Sigmoid colon (tissue), 7 donors: ENCODE measurements around the gene WFDC10B. TPM values are rescaled to one million over a fixed set of nuclear protein-coding genes. Genes with fewer than 3 reads are reported as not detected.

ENCODE experiments used
- DNase-seq: peaks from one replicate; pipeline ENCODE4 v3.0.0-alpha.2; 2019
- H3K27ac ChIP-seq, 4 donors: fragments of 200-600 bp; sonication (generic); one replicate each; pipeline ENCODE4 v1.5.1; 2016 to 2019; ENCODE audit warnings: mild to moderate bottlenecking in 1 of 4
- H3K27me3 ChIP-seq, 3 donors: fragments of 200-600 bp; sonication (generic); one replicate each; pipeline ENCODE4 v1.5.1; 2019; ENCODE audit warnings: mild to moderate bottlenecking in 1 of 3
- H3K36me3 ChIP-seq, 4 donors: fragments of 200-600 bp; sonication (generic); one replicate each; pipeline ENCODE4 v1.5.1; 2016 to 2019
- H3K4me1 ChIP-seq, 4 donors: fragments of 200-600 bp; sonication (generic); one replicate each; pipeline ENCODE4 v1.5.1; 2017 to 2019
- H3K4me3 ChIP-seq, 4 donors: fragments of 200-600 bp; sonication (generic); one replicate each; pipeline ENCODE4 v1.5.1; 2017 to 2019; ENCODE audit warnings: mild to moderate bottlenecking in 2 of 4, moderate library complexity in 1 of 4
- H3K9me3 ChIP-seq, 4 donors: fragments of 200-600 bp in 3 of 4; sonication (generic) in 3 of 4; one replicate each; pipeline versions ENCODE4 v1.5.1 to v1.6.1; 2013 to 2019
- CTCF ChIP-seq, 4 experiments: fragments of 450-650 bp in 3 of 4; fragments of 200-600 bp in 1 of 4; IDR thresholded peaks; one replicate each; pipeline ENCODE4 v1.5.1; 2016 to 2019; ENCODE audit warnings: antibody characterized with exemption in 4 of 4, mild to moderate bottlenecking in 3 of 4, moderate library complexity in 2 of 4
- EP300 ChIP-seq, 4 donors: sonication (generic); formaldehyde crosslinking; IDR thresholded peaks; one replicate each; pipeline ENCODE4 v1.6.1; 2017; ENCODE audit warnings: antibody characterized with exemption in 4 of 4
- POLR2A ChIP-seq, 2 donors: fragments of 450-650 bp; IDR thresholded peaks; one replicate each; pipeline ENCODE4 v1.6.1; 2016; ENCODE audit warnings: antibody characterized with exemption in 2 of 2, mild to moderate bottlenecking in 2 of 2, moderate library complexity in 2 of 2
- POLR2AphosphoS5 ChIP-seq, 4 donors: sonication (generic); formaldehyde crosslinking; IDR thresholded peaks; one replicate each; pipeline ENCODE4 v1.6.1; 2017; ENCODE audit warnings: antibody characterized with exemption in 4 of 4
- WGBS, 2 donors: extraction: QIAGEN DNeasy Blood & Tissue Kit; methylation state at CpG; one replicate each; pipeline ENCODE4 v1.1.7; 2013; 5-methylcytosine and 5-hydroxymethylcytosine counted together
- intact Hi-C: fragments of 100-400 bp; cut with DNase I; formaldehyde crosslinking; loops from one replicate; pipeline ENCODE4 v1.15.1; 2023
- polyA plus RNA-seq, 3 donors: library from polyadenylated mRNA; stranded (reverse); fragments of 200-250 nt; gene quantifications; one replicate each; pipeline ENCODE4 v1.2.3, GENCODE V29; 2013
- total RNA-seq, 4 donors: library from RNA; depleted of rRNA; stranded (reverse); fragments of >200 nt; gene quantifications; one replicate each; pipeline ENCODE4 v1.1.0, GENCODE V29; 2016
- donor health status: healthy with polysubstance abuse.
- donor health status: Bipolar disorder and iron deficiency.
- donor health status: healthy.

Gene WFDC10B
- total and polyA plus RNA-seq, 7 donors, result 0.52 TPM; not detected in 6

- Histone ChIP-seq H3K4me1 (no peaks in the 10 kb centered on the region), H3K4me3 (no peak overlapping the region), H3K27me3 (no peaks in the 10 kb centered on the region), H3K36me3 (no peaks in the 10 kb centered on the region), H3K9me3 (peaks cover 0 to 8% (median 4%) of the 10 kb centered on the region in 4 donors), H3K27ac (no peak overlapping the region)
- TF ChIP-seq POLR2AphosphoS5 (IDR thresholded peaks at IDR 0.05), result no peak
- TF ChIP-seq POLR2A (IDR thresholded peaks at IDR 0.05), result no peak
- no peak for TF ChIP-seq EP300 (IDR thresholded peaks at IDR 0.05)
- no peak for TF ChIP-seq CTCF (IDR thresholded peaks at IDR 0.05)
- WGBS, 2 donors, result 89 to 92% methylated on average over 23 of the region's 23 CpGs
- intact Hi-C loops, result no loop called here
- DNase-seq, result no peak
Measured at GRCh38 chr20:45735988-45736387, 31.2 kb upstream of the WFDC10B start.

- Histone ChIP-seq H3K9me3 (peaks cover 0 to 8% (median 4%) of the 10 kb centered on the region in 4 donors), H3K36me3 (no peaks in the 10 kb centered on the region), H3K27ac (no peak overlapping the region), H3K27me3 (no peaks in the 10 kb centered on the region), H3K4me1 (no peaks in the 10 kb centered on the region), H3K4me3 (no peak overlapping the region)
- intact Hi-C loops, result no loop called here
- DNase-seq, result no peak
- WGBS, 2 donors, result 80 to 88% methylated on average over 8 of the region's 8 CpGs
- TF ChIP-seq POLR2AphosphoS5 (IDR thresholded peaks at IDR 0.05), result no peak
- no peak for TF ChIP-seq POLR2A (IDR thresholded peaks at IDR 0.05)
- no peak for TF ChIP-seq EP300 (IDR thresholded peaks at IDR 0.05)
- TF ChIP-seq CTCF (IDR thresholded peaks at IDR 0.05), result no peak
Measured at GRCh38 chr20:45735552-45735951, 30.7 kb upstream of the WFDC10B start.

GRCh38 chr20:45732199-45732598 is 27.4 kb upstream of the WFDC10B start:
- no peak overlapping the region for H3K4me3 ChIP-seq
- H3K4me1 ChIP-seq, result no peaks in the 10 kb centered on the region
- peaks cover 0 to 8% (median 4%) of the 10 kb centered on the region in 4 donors for H3K9me3 ChIP-seq
- DNase-seq, result no peak
- H3K27me3 ChIP-seq, result no peaks in the 10 kb centered on the region
- H3K36me3 ChIP-seq, result no peaks in the 10 kb centered on the region
- TF ChIP-seq POLR2A (IDR thresholded peaks at IDR 0.05) (no peak), CTCF (IDR thresholded peaks at IDR 0.05) (no peak), EP300 (IDR thresholded peaks at IDR 0.05) (no peak), POLR2AphosphoS5 (IDR thresholded peaks at IDR 0.05) (no peak)
- no peak overlapping the region for H3K27ac ChIP-seq
- intact Hi-C loops, result no loop called here

- TF ChIP-seq CTCF (IDR thresholded peaks at IDR 0.05) (no peak), POLR2AphosphoS5 (IDR thresholded peaks at IDR 0.05) (no peak), POLR2A (IDR thresholded peaks at IDR 0.05) (no peak), EP300 (IDR thresholded peaks at IDR 0.05) (no peak)
- no peaks in the 10 kb centered on the region for H3K27me3 ChIP-seq
- H3K36me3 ChIP-seq, result no peaks in the 10 kb centered on the region
- WGBS, 2 donors, result 6 to 40% methylated on average over 2 of the region's 2 CpGs
- H3K4me3 ChIP-seq, result no peak overlapping the region
- DNase-seq, result no peak
- H3K9me3 ChIP-seq, result peaks cover 0 to 2% (median under 1%) of the 10 kb centered on the region in 4 donors
- no peaks in the 10 kb centered on the region for H3K4me1 ChIP-seq
- no peak overlapping the region for H3K27ac ChIP-seq
- intact Hi-C loops, result no loop called here
Measured at GRCh38 chr20:45727044-45727443, 22.2 kb upstream of the WFDC10B start.

- no peaks in the 10 kb centered on the region for H3K27me3 ChIP-seq
- H3K4me3 ChIP-seq, result no peak overlapping the region
- intact Hi-C loops, result no loop called here
- H3K9me3 ChIP-seq, result no peaks in the 10 kb centered on the region
- TF ChIP-seq POLR2A (IDR thresholded peaks at IDR 0.05) (no peak), CTCF (IDR thresholded peaks at IDR 0.05) (no peak), EP300 (IDR thresholded peaks at IDR 0.05) (no peak), POLR2AphosphoS5 (IDR thresholded peaks at IDR 0.05) (no peak)
- no peak for DNase-seq
- H3K4me1 ChIP-seq, result no peaks in the 10 kb centered on the region
- no peaks in the 10 kb centered on the region for H3K36me3 ChIP-seq
- H3K27ac ChIP-seq, result no peak overlapping the region
Measured at GRCh38 chr20:45725134-45725533, 20.3 kb upstream of the WFDC10B start.
